ENCODE data around the gene C1orf210.

C1orf210 gene

GRCh38 chr1:43237121-43237520, 48.3 kb downstream of the C1orf210 start:
- Histone ChIP-seq H3K79me2 (ENCODE audit: control insufficient read depth, low read length) (no peaks in the 10 kb centered on the region), H3F3A (ENCODE audit: control insufficient read depth, insufficient read depth) (peaks cover 3% of the 10 kb centered on the region), H3K4me3 (ENCODE audit: low read length) (no peak overlapping the region), H3K4me1 (ENCODE audit: control insufficient read depth, low read length) (peaks cover 23% of the 10 kb centered on the region), H3K9me3 (ENCODE audit: control insufficient read depth, insufficient read depth, low read length) (no peaks in the 10 kb centered on the region), H3K9me2 (replicated peaks; ENCODE audit: control insufficient read depth, low read length) (no peaks in the 10 kb centered on the region), H4K20me1 (ENCODE audit: control insufficient read depth, insufficient read depth, low read depth, low read length) (no peaks in the 10 kb centered on the region), H3K4me2 (ENCODE audit: low read length) (no peak overlapping the region), H3K27me3 (ENCODE audit: control insufficient read depth, low read length) (no peaks in the 10 kb centered on the region), H3K27ac (ENCODE audit: low read depth, low read length) (no peak overlapping the region), H3K36me3 (ENCODE audit: control insufficient read depth, low read length) (no peaks in the 10 kb centered on the region)
- TF ChIP-seq EZH2phosphoT487 (IDR thresholded peaks at IDR 0.05; ENCODE audit: borderline replicate concordance, low read length) (no peak), CTCF (IDR thresholded peaks at IDR 0.05; ENCODE audit: low read depth, low read length, poor library complexity, severe bottlenecking) (no peak)

- Histone ChIP-seq H3K36me3 (ENCODE audit: control insufficient read depth, low read length) (no peaks in the 10 kb centered on the region), H4K20me1 (ENCODE audit: control insufficient read depth, insufficient read depth, low read depth, low read length) (no peaks in the 10 kb centered on the region), H3K9me2 (replicated peaks; ENCODE audit: control insufficient read depth, low read length) (no peaks in the 10 kb centered on the region), H3K4me1 (ENCODE audit: control insufficient read depth, low read length) (peaks cover 23% of the 10 kb centered on the region), H3K27ac (ENCODE audit: low read depth, low read length) (no peak overlapping the region), H3K9me3 (ENCODE audit: control insufficient read depth, insufficient read depth, low read length) (no peaks in the 10 kb centered on the region), H3K4me3 (ENCODE audit: low read length) (no peak overlapping the region), H3K27me3 (ENCODE audit: control insufficient read depth, low read length) (no peaks in the 10 kb centered on the region), H3K4me2 (ENCODE audit: low read length) (no peak overlapping the region), H3F3A (ENCODE audit: control insufficient read depth, insufficient read depth) (peaks cover 3% of the 10 kb centered on the region), H3K79me2 (ENCODE audit: control insufficient read depth, low read length) (no peaks in the 10 kb centered on the region)
- no peak for TF ChIP-seq CTCF (IDR thresholded peaks at IDR 0.05; ENCODE audit: low read depth, low read length, poor library complexity, severe bottlenecking)
- TF ChIP-seq EZH2phosphoT487 (IDR thresholded peaks at IDR 0.05; ENCODE audit: borderline replicate concordance, low read length), result no peak
These were observed 49.8 kb downstream of the C1orf210 start for GRCh38 chr1:43235451-43236121.

GRCh38 chr1:43235040-43235439, 50.3 kb downstream of the C1orf210 start:
- no peak overlapping the region for H3K4me3 ChIP-seq (ENCODE audit: low read length)
- H3K36me3 ChIP-seq (ENCODE audit: control insufficient read depth, low read length), result no peaks in the 10 kb centered on the region
- H3K4me1 ChIP-seq (ENCODE audit: control insufficient read depth, low read length), result peaks cover 20% of the 10 kb centered on the region
- no peaks in the 10 kb centered on the region for H3K79me2 ChIP-seq (ENCODE audit: control insufficient read depth, low read length)
- H3K27me3 ChIP-seq (ENCODE audit: control insufficient read depth, low read length), result no peaks in the 10 kb centered on the region
- peaks cover 3% of the 10 kb centered on the region for H3F3A ChIP-seq (ENCODE audit: control insufficient read depth, insufficient read depth)
- H3K9me3 ChIP-seq (ENCODE audit: control insufficient read depth, insufficient read depth, low read length), result no peaks in the 10 kb centered on the region
- TF ChIP-seq CTCF (IDR thresholded peaks at IDR 0.05; ENCODE audit: low read depth, low read length, poor library complexity, severe bottlenecking) (no peak), EZH2phosphoT487 (IDR thresholded peaks at IDR 0.05; ENCODE audit: borderline replicate concordance, low read length) (no peak)
- no peak overlapping the region for H3K4me2 ChIP-seq (ENCODE audit: low read length)
- no peak overlapping the region for H3K27ac ChIP-seq (ENCODE audit: low read depth, low read length)
- no peaks in the 10 kb centered on the region for H3K9me2 ChIP-seq (replicated peaks; ENCODE audit: control insufficient read depth, low read length)
- H4K20me1 ChIP-seq (ENCODE audit: control insufficient read depth, insufficient read depth, low read depth, low read length), result no peaks in the 10 kb centered on the region

All from DOHH2 (cell line).